NB4 (cell line): Measurements from ENCODE around the gene CKS1B.

Experiments used
- CTCF ChIP-seq: IDR thresholded peaks from one replicate; pipeline ENCODE4 v1.5.1; 2012; ENCODE audit warnings: low read depth, low read length
- POLR2A ChIP-seq: IDR thresholded peaks from 2 replicates; pipeline ENCODE4 v1.6.1; 2011; ENCODE audit warnings: mild to moderate bottlenecking; ENCODE audit not compliant: insufficient read length; ENCODE audit errors: extremely low read depth

- TF ChIP-seq CTCF: no peak
- TF ChIP-seq POLR2A: no peak
Observed at GRCh38 chr1:154966111-154966510, 8.4 kb upstream of the CKS1B start.
